Caco-2 (cell line): ENCODE results near the gene C1orf226. TPM values are rescaled to one million over a fixed set of nuclear protein-coding genes. Genes with fewer than 3 reads are reported as not detected.

Experiments
- BruUV-seq: library from RNA; stranded (reverse); fragments of 400-500 nt; replicated peaks from 2 replicates; lab custom pipeline; 2021; lab: Mats Ljungman, UMichigan
- CTCF ChIA-PET: fragments of 300-600 bp; sonication (Branson Sonifier 250); formaldehyde crosslinking; loops from one replicate; lab custom pipeline; 2022; ENCODE audit warnings: antibody characterized with exemption; lab: Charles Lee
- POLR2A ChIA-PET: fragments of 300-600 bp; sonication (Branson Sonifier 250); formaldehyde crosslinking; loops from one replicate; lab custom pipeline; 2022; ENCODE audit warnings: antibody characterized with exemption; lab: Charles Lee
- DNase-seq, 2 experiments: peaks; one replicate each; pipeline versions ENCODE4 v3.0.0 to v3.0.0-alpha.2; 2020 to 2022
- H3K27me3 ChIP-seq: replicated peaks from 2 replicates; pipeline ENCODE4 v1.6.0; 2011; ENCODE audit warnings: low read length; ENCODE audit not compliant: control insufficient read depth, insufficient read depth
- H3K36me3 ChIP-seq: 2 replicates; pipeline ENCODE4 v1.5.1; 2011; ENCODE audit warnings: low read length; ENCODE audit not compliant: control insufficient read depth, insufficient read depth
- H3K4me1 ChIP-seq: fragments of 250-450 bp; sonication (Bioruptor Pico); 2 replicates; pipeline ENCODE4 v1.5.1; 2020; ENCODE audit warnings: mild to moderate bottlenecking
- H3K4me3 ChIP-seq: 2 replicates; pipeline ENCODE4 v1.5.1; 2011; ENCODE audit warnings: low read depth, mild to moderate bottlenecking, control low read depth, low read length
- H3K9me3 ChIP-seq: fragments of 250-450 bp; sonication (Bioruptor Pico); 2 replicates; pipeline ENCODE4 v1.5.1; 2020; ENCODE audit warnings: mild to moderate bottlenecking, moderate library complexity
- H3K27ac Mint-ChIP-seq: one replicate; pipeline ENCODE4 v1.8.0; 2022; ENCODE audit warnings: mixed read lengths; ENCODE audit not compliant: unreplicated experiment
- H3K27me3 Mint-ChIP-seq: one replicate; pipeline ENCODE4 v1.8.0; 2022; ENCODE audit warnings: mixed read lengths; ENCODE audit not compliant: insufficient read depth, unreplicated experiment
- H3K36me3 Mint-ChIP-seq: one replicate; pipeline ENCODE4 v1.8.0; 2022; ENCODE audit warnings: mild to moderate bottlenecking, mixed read lengths; ENCODE audit not compliant: insufficient read depth, unreplicated experiment
- H3K4me1 Mint-ChIP-seq: one replicate; pipeline ENCODE4 v1.8.0; 2022; ENCODE audit warnings: low read depth, mixed read lengths; ENCODE audit not compliant: unreplicated experiment
- H3K4me3 Mint-ChIP-seq: one replicate; pipeline ENCODE4 v1.8.0; 2022; ENCODE audit warnings: mild to moderate bottlenecking, moderate library complexity, mixed read lengths; ENCODE audit not compliant: unreplicated experiment
- H3K9me3 Mint-ChIP-seq: one replicate; pipeline ENCODE4 v1.8.0; 2022; ENCODE audit warnings: mixed read lengths; ENCODE audit not compliant: unreplicated experiment
- CTCF ChIP-seq, 2 experiments: fragments of 200-600 bp in 1 of 2; IDR thresholded peaks; 1 replicate in 1 of 2; 2 replicates in 1 of 2; pipeline versions ENCODE4 v1.5.1 to v1.8.0; 2011 to 2022; ENCODE audit warnings: antibody characterized with exemption in 1 of 2, control low read depth in 1 of 2, inconsistent platforms in 1 of 2, low read depth in 1 of 2, low read length in 1 of 2, mild to moderate bottlenecking in 1 of 2, moderate library complexity in 1 of 2; ENCODE audit not compliant: insufficient read depth in 1 of 2, severe bottlenecking in 1 of 2, unreplicated experiment in 1 of 2
- intact Hi-C: fragments of 100-400 bp; cut with micrococcal nuclease; formaldehyde crosslinking; loops from one replicate; pipeline ENCODE4 v1.10.0; 2022; ENCODE audit not compliant: unreplicated experiment
- total RNA-seq: library from RNA; stranded (reverse); gene quantifications from 2 replicates; pipeline ENCODE4 v1.2.3, GENCODE V29; 2022

C1orf226 gene
- total RNA-seq, 1 experiment from 2014 or later: 7.3 TPM

GRCh38 chr1:162353702-162354101 is 27.8 kb upstream of the C1orf226 start:
- Histone ChIP-seq H3K4me3 (no peak overlapping the region), H3K4me1 (peaks cover 33% of the 10 kb centered on the region), H3K9me3 (no peaks in the 10 kb centered on the region), H3K36me3 (no peaks in the 10 kb centered on the region), H3K27me3 (no peaks in the 10 kb centered on the region)
- no peak for TF ChIP-seq CTCF (IDR thresholded peaks at IDR 0.05; ENCODE audit: insufficient read depth in 1 of 2, low read depth in 1 of 2, low read length in 1 of 2, severe bottlenecking in 1 of 2, unreplicated experiment in 1 of 2)
- ChIA-PET POLR2A (no interaction called here), CTCF (no interaction called here)
- Mint-ChIP-seq H3K27me3 (no peaks in the 10 kb centered on the region), H3K4me3 (no peak overlapping the region), H3K9me3 (no peaks in the 10 kb centered on the region), H3K27ac (no peak overlapping the region), H3K36me3 (no peaks in the 10 kb centered on the region), H3K4me1 (peaks cover 44% of the 10 kb centered on the region)
- intact Hi-C loops: no loop called here
- DNase-seq: no peak
- BruUV-seq: no TSS peak

DNA sequence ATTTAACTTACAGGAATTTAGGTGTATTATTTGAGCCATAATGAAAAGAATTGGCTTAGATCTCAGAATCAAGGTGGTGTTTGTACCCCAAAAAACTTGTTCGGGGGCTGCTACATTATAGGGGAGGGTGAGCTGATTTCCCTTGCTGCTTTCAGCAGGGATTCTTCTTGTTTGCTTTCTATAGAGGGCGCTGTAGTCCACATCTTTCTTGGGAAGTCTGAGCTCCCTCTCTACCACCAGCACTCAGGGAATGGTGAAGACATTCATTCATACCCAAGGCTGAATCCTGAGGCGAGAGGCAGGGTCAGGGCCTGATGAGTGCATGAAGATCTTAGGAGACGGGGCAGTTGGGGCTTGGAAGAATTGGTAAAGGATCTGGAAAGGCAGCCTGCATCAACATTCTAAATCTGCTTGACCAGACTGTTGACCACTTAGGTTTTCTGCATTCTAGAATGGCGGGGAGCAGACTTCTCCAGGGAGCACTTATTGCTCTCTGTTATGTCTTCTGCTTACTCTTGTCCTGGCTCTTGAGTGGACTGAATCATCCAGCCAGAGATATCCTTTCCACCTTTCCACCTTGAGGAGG is 23.8 kb upstream of the C1orf226 start:
- Histone ChIP-seq H3K4me3 (no peak overlapping the region), H3K36me3 (no peaks in the 10 kb centered on the region), H3K4me1 (no peaks in the 10 kb centered on the region), H3K9me3 (no peaks in the 10 kb centered on the region), H3K27me3 (no peaks in the 10 kb centered on the region)
- ChIA-PET POLR2A (interaction anchor here (0.5 kb wide), 1 partner anchor 203 kb away, joined by 5 read pairs; no protein-coding TSS in a partner anchor), CTCF (interaction anchor here (0.6 to 1.4 kb wide), 20 partner anchors 8 to 591 kb away, joined by 3 to 14 read pairs (median 4); partner anchors contain the start of gene C1orf226)
- no peak overlapping the region for H3K4me3 Mint-ChIP-seq
- no peaks in the 10 kb centered on the region for H3K9me3 Mint-ChIP-seq
- no peaks in the 10 kb centered on the region for H3K36me3 Mint-ChIP-seq
- no peaks in the 10 kb centered on the region for H3K27me3 Mint-ChIP-seq
- peaks cover 9% of the 10 kb centered on the region for H3K4me1 Mint-ChIP-seq
- DNase-seq: peak in 1 of 2 experiments; percentile 61
- TF ChIP-seq CTCF (IDR thresholded peaks at IDR 0.05; ENCODE audit: insufficient read depth in 1 of 2, low read depth in 1 of 2, low read length in 1 of 2, severe bottlenecking in 1 of 2, unreplicated experiment in 1 of 2): peak; percentile 65 to 73
- intact Hi-C loops: loop anchor here (1.0 to 5.0 kb wide), 3 partner anchors 35 to 301 kb away; partner anchors contain the start of gene UHMK1
- H3K27ac Mint-ChIP-seq: no peak overlapping the region
- BruUV-seq: no TSS peak

DNA sequence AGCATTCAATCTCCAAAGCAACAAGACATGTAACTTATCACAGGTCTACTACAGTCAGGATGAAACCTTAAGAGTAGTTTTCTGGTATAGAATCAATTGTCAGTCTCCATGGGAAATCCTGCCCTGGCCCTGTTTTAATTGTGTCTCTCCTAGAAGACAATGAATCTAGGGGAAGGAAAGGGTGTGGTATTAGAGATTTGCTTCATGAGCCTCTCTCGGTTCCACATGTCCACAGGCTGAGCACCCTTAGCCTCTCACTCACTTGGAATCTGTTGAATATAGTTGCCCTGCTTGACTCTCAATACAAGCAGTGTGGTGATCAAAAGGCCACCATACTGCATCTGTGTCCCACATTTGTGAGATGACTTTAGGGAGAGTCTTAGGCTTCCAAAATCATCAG is 22.6 kb upstream of the C1orf226 start:
- ChIA-PET POLR2A (no interaction called here), CTCF (no interaction called here)
- H3K9me3 Mint-ChIP-seq: no peaks in the 10 kb centered on the region
- DNase-seq: no peak
- H3K36me3 ChIP-seq: no peaks in the 10 kb centered on the region
- H3K4me1 Mint-ChIP-seq: no peaks in the 10 kb centered on the region
- H3K9me3 ChIP-seq: no peaks in the 10 kb centered on the region
- intact Hi-C loops: loop anchor here (5.0 kb wide), 1 partner anchor 138 kb away; the partner anchor contains the start of gene UHMK1
- H3K27ac Mint-ChIP-seq: no peak overlapping the region
- no peak overlapping the region for H3K4me3 Mint-ChIP-seq
- H3K27me3 ChIP-seq: no peaks in the 10 kb centered on the region
- H3K4me1 ChIP-seq: no peaks in the 10 kb centered on the region
- no peaks in the 10 kb centered on the region for H3K27me3 Mint-ChIP-seq
- no peaks in the 10 kb centered on the region for H3K36me3 Mint-ChIP-seq
- no peak overlapping the region for H3K4me3 ChIP-seq
- BruUV-seq: no TSS peak
- no peak for TF ChIP-seq CTCF (IDR thresholded peaks at IDR 0.05; ENCODE audit: insufficient read depth in 1 of 2, low read depth in 1 of 2, low read length in 1 of 2, severe bottlenecking in 1 of 2, unreplicated experiment in 1 of 2)
